Glomerular endothelial cell (primary cell): ENCODE results near the gene FANCE. TPM values are rescaled to one million over a fixed set of nuclear protein-coding genes. Genes with fewer than 3 reads are reported as not detected.

Experiments
- DNase-seq: peaks from one replicate; pipeline ENCODE4 v3.0.0-alpha.2; 2011; ENCODE audit warnings: low read depth, low spot score; ENCODE audit errors: extremely low read depth
- total RNA-seq: library from RNA; depleted of rRNA; stranded (reverse); fragments of >200 nt; gene quantifications from 2 replicates; pipeline ENCODE4 v1.2.3, GENCODE V29; 2015

The FANCE gene
- total RNA-seq, 1 donor from 2014 or later: 2.7 TPM

GRCh38 chr6:35483062-35483461, 30.9 kb downstream of the FANCE start:
- no peak for DNase-seq

- no peak for DNase-seq
Observed at GRCh38 chr6:35483490-35483889, 31.4 kb downstream of the FANCE start.

GRCh38 chr6:35483893-35484645, 31.9 kb downstream of the FANCE start:
- no peak for DNase-seq

GRCh38 chr6:35484921-35485392, 32.8 kb downstream of the FANCE start:
- DNase-seq: no peak

- no peak for DNase-seq
Observed at GRCh38 chr6:35485402-35485877, 33.3 kb downstream of the FANCE start.

GRCh38 chr6:35486005-35486925, 34.1 kb downstream of the FANCE start:
- DNase-seq: no peak

GRCh38 chr6:35487658-35488516, 35.7 kb downstream of the FANCE start:
- DNase-seq: no peak

GRCh38 chr6:35488517-35488862, 36.4 kb downstream of the FANCE start:
- no peak for DNase-seq

GRCh38 chr6:35489066-35489465, 36.9 kb downstream of the FANCE start:
- no peak for DNase-seq

GRCh38 chr6:35489995-35490791, 38.1 kb downstream of the FANCE start:
- DNase-seq: no peak

- DNase-seq: no peak
Observed at GRCh38 chr6:35490821-35491557, 38.9 kb downstream of the FANCE start.

- DNase-seq: no peak
Observed at GRCh38 chr6:35491558-35492257, 39.6 kb downstream of the FANCE start.

GRCh38 chr6:35492258-35492973, 40.3 kb downstream of the FANCE start:
- no peak for DNase-seq

GRCh38 chr6:35492974-35493284, 40.8 kb downstream of the FANCE start:
- no peak for DNase-seq

GRCh38 chr6:35493307-35493983, 41.3 kb downstream of the FANCE start:
- DNase-seq: no peak

GRCh38 chr6:35494161-35494563, 42.0 kb downstream of the FANCE start:
- DNase-seq: peak; percentile 10

- no peak for DNase-seq
Observed at GRCh38 chr6:35495258-35496035, 43.3 kb downstream of the FANCE start.
